AG08395 (cell line): Measurements from ENCODE around the gene ADGRG4.

ENCODE experiments used
- DNase-seq: peaks from one replicate; pipeline ENCODE4 v3.0.0; 2012; ENCODE audit warnings: mixed read lengths, low spot score

ADGRG4 gene

GRCh38 chrX:136304493-136304892 lies 3.7 kb downstream of the ADGRG4 start:
- DNase-seq, result no peak

GRCh38 chrX:136306182-136306581 lies 5.4 kb downstream of the ADGRG4 start:
- no peak for DNase-seq

- DNase-seq, result no peak
Observed at GRCh38 chrX:136307471-136307870, 6.7 kb downstream of the ADGRG4 start.

- DNase-seq, result no peak
Observed at GRCh38 chrX:136310411-136310810, 9.6 kb downstream of the ADGRG4 start.

GRCh38 chrX:136318156-136318555 lies 17.4 kb downstream of the ADGRG4 start:
- no peak for DNase-seq

- no peak for DNase-seq
Observed at GRCh38 chrX:136318895-136319597, 18.3 kb downstream of the ADGRG4 start.

- no peak for DNase-seq
Observed at GRCh38 chrX:136319600-136319999, 18.8 kb downstream of the ADGRG4 start.

GRCh38 chrX:136321532-136321931 lies 20.8 kb downstream of the ADGRG4 start:
- no peak for DNase-seq

GRCh38 chrX:136322064-136322463 lies 21.3 kb downstream of the ADGRG4 start:
- DNase-seq, result no peak

GRCh38 chrX:136325377-136325776 lies 24.6 kb downstream of the ADGRG4 start:
- no peak for DNase-seq

GRCh38 chrX:136328933-136329332 lies 28.2 kb downstream of the ADGRG4 start:
- no peak for DNase-seq

- no peak for DNase-seq
Observed at GRCh38 chrX:136336623-136337022, 35.9 kb downstream of the ADGRG4 start.

GRCh38 chrX:136339702-136340101 lies 38.9 kb downstream of the ADGRG4 start:
- DNase-seq, result no peak

GRCh38 chrX:136344320-136344719 lies 43.6 kb downstream of the ADGRG4 start:
- no peak for DNase-seq

- no peak for DNase-seq
Observed at GRCh38 chrX:136346506-136346905, 45.7 kb downstream of the ADGRG4 start.

- DNase-seq, result no peak
Observed at GRCh38 chrX:136347706-136348105, 46.9 kb downstream of the ADGRG4 start.

GRCh38 chrX:136353526-136354093 lies 52.8 kb downstream of the ADGRG4 start:
- DNase-seq, result no peak

GRCh38 chrX:136354201-136354600 lies 53.4 kb downstream of the ADGRG4 start:
- DNase-seq, result no peak

- no peak for DNase-seq
Observed at GRCh38 chrX:136369377-136369776, 68.6 kb downstream of the ADGRG4 start.

GRCh38 chrX:136376713-136377112 lies 76.0 kb downstream of the ADGRG4 start:
- DNase-seq, result no peak

- no peak for DNase-seq
Observed at GRCh38 chrX:136380010-136380769, 79.4 kb downstream of the ADGRG4 start.

GRCh38 chrX:136386173-136386572 lies 85.4 kb downstream of the ADGRG4 start:
- DNase-seq, result no peak

GRCh38 chrX:136386826-136387225 lies 86.1 kb downstream of the ADGRG4 start:
- no peak for DNase-seq
